Erythroblast (primary cell): ENCODE measurements around the gene PPT2.
"Not testable (repeated sequence)": the region's sequence is repeated elsewhere in the genome, so short reads cannot be mapped to it uniquely, and the experiment has no call there.

Experiments used
- DNase-seq, 2 experiments: peaks; one replicate each; lab custom pipeline; 2025; lab: John Stamatoyannopoulos, UW
- GATA1 ChIP-seq: IDR thresholded peaks from 2 replicates; pipeline ENCODE4 v1.6.1; 2011; ENCODE audit warnings: low read depth, mild to moderate bottlenecking, control low read depth, low read length, moderate library complexity
- POLR2A ChIP-seq: IDR thresholded peaks from 2 replicates; pipeline ENCODE4 v1.6.1; 2011; ENCODE audit warnings: mild to moderate bottlenecking, low read length

PPT2 gene

DNA sequence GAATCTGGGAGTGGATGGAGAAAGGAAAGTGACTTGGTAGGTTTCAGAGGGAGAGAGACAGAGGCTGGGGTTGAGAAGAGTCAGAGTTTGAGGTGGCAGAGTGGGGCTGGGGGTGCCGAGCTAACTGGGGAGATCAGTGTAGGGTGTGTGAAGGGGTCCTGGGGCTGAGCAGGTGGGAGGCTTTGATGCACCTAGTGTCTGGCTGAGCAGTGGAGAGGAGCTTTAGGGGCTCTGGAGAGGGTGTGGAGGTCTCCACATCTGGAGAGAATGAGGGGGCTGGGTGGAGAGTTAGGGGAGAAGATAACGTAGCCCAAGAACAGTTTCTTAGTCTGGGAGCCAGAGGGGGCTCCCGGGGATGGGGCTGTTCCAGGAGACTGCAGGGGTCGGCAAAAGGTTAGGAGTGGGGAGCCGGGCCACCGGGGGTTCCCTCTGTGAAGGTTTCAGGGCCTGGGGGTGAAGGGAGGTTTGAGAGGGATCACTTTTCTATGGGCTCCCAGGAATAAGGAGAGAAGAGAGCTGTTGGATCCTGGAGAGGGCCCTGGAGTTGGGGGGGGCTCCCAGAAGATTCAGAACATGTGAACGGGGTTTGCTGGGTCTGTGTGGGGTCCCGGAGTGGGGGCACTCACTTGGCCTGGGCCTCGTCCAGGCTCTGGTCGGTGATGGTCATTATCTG, 35.3 kb downstream of the PPT2 start:
- TF ChIP-seq POLR2A: no peak
- TF ChIP-seq GATA1: no peak
- DNase-seq: no peak

GRCh38 chr6:32189742-32190053, 35.8 kb downstream of the PPT2 start:
- peak in 1 of 2 experiments; percentile 76 for DNase-seq
- no peak for TF ChIP-seq GATA1
- TF ChIP-seq POLR2A: no peak

- TF ChIP-seq POLR2A (peak; percentile 76), GATA1 (no peak)
- peak; percentile 92 to 93 for DNase-seq
Measured at GRCh38 chr6:32190054-32190851, 36.3 kb downstream of the PPT2 start, which contains the start of gene PBX2. TSS of gene PBX2 (minus strand) at chr6:32190202. CDS start at chr6:32189915, 287 bp downstream.

DNA sequence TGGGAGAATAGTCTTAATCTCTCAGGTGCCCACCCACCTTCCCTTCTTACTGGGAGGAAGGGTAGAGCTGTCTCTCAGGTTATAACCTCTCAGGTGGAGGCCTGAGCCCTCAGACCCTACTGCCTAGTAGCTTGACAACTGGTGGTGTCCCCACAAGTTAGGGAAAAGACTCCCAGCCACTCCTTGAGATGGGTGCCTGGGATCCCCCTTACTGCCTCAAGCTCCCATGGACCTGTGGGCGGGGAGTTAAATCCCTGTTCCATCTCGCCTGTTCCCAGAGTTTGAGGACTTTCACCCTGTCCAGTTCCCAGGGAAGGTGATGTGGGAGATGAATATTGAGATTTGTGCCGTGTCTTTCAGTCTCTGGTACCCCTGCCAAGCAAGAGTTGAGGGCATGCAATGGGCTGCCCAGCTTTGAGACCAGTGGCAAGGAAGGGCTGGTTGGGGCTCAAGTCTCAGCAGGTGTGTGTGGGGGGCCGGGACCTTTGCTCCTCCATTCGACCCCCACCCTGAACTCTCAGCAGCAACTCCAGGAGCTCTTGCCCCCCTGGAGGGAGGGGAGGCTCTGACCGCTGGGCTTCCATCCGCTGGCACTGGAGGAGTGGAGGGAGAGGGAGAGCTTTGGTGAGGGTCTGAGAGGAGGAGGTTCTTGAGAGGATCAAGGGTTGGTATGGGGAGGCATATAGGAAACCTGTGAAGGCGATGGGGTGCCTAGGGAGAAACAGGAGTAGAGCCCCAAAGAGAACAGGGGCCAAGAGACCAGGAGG, 37.2 kb downstream of the PPT2 start:
- no peak for TF ChIP-seq POLR2A
- no peak for TF ChIP-seq GATA1
- DNase-seq: no peak

DNA sequence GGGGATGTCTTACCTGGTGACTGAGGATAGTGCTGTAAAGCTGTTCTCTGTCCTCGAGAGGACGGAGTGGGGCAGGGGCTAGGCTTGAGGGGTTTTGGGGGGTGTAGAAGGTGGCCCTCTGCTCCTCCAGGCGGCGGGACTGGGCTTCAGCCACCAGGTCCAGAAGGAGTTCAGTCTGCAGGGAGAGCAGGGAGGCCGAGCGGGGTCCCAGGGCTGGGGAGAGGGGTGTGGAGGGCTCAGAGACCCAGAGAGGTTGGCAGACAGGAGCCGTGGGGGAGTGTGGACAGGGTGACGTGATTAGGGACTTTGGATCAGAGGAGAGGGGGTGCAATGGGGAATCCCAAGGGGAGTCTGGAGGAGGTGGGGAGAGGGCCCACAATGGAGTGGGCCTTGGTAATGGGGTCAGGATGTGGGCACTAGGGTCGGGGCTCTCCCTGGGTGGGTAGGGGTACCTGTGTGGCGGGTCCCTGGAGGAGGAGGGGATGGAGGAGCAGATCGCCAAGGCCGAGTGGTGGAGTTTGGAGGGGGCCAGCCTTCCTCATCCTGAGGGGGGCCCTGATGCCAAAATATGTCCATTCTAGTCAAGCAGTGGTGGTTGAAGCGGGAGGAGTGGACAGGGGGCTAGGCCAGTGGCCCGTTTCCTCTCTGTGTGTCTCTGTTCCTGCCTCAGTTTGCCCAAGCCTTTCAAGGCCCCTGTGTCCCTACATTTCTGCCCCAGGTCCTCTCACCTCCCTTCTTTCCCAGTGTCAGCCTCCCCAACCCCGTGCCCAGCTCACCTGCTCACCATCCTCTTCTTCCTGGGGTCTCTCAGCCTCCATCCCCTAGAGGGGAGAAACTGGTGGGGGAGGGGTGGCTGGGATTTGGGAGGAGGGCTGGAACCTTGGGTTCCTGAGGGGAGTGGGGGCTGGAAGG, 38.0 kb downstream of the PPT2 start:
- TF ChIP-seq GATA1 (no peak), POLR2A (no peak)
- DNase-seq: no peak

DNA sequence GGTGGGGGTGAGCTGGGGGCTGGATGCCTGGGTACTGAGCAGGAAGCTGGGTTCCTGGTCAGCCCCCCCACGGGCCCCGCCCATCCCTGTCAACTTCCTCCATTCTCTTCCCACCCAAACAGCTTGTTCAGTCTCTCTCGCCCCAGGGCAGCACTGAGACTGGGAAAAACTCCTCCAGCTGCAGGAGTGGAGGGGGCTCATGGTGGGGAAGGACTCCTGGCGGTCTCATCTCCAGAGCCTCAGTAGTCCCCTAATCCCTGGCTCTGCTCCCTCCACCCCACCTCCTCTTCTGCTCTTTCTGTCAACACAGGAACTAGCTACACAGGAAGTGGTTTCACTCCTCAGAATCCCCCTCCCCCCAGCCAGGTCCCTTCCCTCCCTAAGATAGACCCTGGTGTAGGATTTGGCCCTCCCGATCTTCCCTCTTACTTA, 38.7 kb downstream of the PPT2 start, which contains the start of gene GPSM3:
Gene GPSM3, minus strand, starts transcription at position 36 of the 432 bp plus-strand sequence. CDS start 130 bp downstream, outside the sequence.
- TF ChIP-seq GATA1 (no peak), POLR2A (peak; percentile 52)
- DNase-seq: no peak

GRCh38 chr6:32193096-32193495, 39.2 kb downstream of the PPT2 start:
- DNase-seq: not testable (repeated sequence)

DNA sequence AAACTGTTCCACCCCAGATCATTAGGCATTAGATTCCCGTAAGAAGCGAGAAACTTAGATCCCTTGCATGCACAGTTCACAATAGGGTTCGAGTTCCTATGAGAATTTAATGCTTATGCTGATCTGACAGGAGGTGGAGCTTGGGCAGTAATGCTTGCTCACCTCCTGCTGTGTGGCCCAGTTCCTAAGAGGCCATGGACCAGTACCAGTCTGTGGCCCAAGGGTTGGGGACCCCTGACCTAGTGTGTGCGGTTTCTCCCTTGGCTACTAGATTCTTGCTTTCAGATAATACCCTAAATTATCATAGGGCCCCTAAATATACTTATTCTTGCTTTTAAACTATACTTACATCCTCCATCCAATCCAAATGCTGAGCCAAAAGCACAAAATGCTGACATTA, 40.4 kb downstream of the PPT2 start:
- no peak for DNase-seq
- TF ChIP-seq POLR2A: no peak
- TF ChIP-seq GATA1: no peak

- TF ChIP-seq POLR2A (peak; percentile 83), GATA1 (no peak)
- peak; percentile 77 to 82 for DNase-seq
Measured at GRCh38 chr6:32194825-32195651, 41.1 kb downstream of the PPT2 start.

DNA sequence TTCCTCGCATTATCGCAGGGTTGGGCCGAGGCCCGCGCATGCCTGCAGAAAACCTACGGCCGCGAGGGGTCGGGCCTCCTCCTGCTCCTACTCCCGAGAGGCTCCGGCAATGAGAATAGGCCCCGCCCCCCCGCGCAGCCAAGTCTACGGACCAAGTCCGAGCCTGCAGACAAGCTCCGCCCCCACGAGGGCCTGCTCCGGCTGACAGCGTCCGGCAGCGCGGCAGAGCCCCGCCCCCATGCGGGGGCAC, 41.6 kb downstream of the PPT2 start:
- TF ChIP-seq POLR2A: no peak
- no peak for TF ChIP-seq GATA1
- peak; percentile 100 for DNase-seq

- TF ChIP-seq GATA1 (no peak), POLR2A (peak; percentile 96)
- peak; percentile 78 for DNase-seq
Measured at GRCh38 chr6:32195902-32196681, 42.2 kb downstream of the PPT2 start.
